ENCODE results near the gene ZNF829.
A peak's percentile ranks its signal among the peaks of the same experiment; 100 is the strongest.

- TF ChIP-seq, protein P1, sequence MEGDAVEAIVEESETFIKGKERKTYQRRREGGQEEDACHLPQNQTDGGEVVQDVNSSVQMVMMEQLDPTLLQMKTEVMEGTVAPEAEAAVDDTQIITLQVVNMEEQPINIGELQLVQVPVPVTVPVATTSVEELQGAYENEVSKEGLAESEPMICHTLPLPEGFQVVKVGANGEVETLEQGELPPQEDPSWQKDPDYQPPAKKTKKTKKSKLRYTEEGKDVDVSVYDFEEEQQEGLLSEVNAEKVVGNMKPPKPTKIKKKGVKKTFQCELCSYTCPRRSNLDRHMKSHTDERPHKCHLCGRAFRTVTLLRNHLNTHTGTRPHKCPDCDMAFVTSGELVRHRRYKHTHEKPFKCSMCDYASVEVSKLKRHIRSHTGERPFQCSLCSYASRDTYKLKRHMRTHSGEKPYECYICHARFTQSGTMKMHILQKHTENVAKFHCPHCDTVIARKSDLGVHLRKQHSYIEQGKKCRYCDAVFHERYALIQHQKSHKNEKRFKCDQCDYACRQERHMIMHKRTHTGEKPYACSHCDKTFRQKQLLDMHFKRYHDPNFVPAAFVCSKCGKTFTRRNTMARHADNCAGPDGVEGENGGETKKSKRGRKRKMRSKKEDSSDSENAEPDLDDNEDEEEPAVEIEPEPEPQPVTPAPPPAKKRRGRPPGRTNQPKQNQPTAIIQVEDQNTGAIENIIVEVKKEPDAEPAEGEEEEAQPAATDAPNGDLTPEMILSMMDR (IDR thresholded peaks at IDR 0.05): no peak
- no peak for TF ChIP-seq POLR2A (IDR thresholded peaks at IDR 0.05; ENCODE audit: low read depth)
- TF ChIP-seq POLR2AphosphoS5 (IDR thresholded peaks at IDR 0.05): peak; percentile 76 to 78
Measured at GRCh38 chr19:36849701-36850558, 66.2 kb downstream of the ZNF829 start.
